ENCODE results near the gene SORD.

GRCh38 chr15:45110256-45110820 is 87.3 kb downstream of the SORD start:
- no peak for TF ChIP-seq CTCF (IDR thresholded peaks at IDR 0.05)
- no peak for TF ChIP-seq POLR2A (IDR thresholded peaks at IDR 0.05)
- TF ChIP-seq EP300 (IDR thresholded peaks at IDR 0.05), result no peak

Data from suprapubic skin (tissue), 3 donors.